ENCODE measurements around the gene CHST8.

DNA sequence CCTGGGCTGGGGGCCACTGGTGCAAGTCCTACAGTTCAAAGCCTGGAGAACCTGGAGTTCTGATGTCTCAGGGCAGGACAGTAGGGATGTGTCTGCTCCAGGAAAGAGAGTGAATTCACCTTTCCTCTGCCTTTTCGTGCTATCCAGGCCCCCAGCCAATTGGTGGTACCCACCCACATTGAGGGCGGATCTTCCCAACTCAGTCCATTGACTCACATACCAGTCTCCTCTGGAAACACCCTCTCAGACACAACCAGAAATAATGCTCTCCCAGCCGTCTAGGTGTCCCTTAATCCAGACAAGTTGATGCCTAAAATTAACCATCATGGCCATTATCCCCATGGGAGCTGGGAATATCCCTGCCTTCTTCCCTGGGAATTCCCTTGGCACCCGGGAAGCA is 38.8 kb upstream of the CHST8 start:
- TF ChIP-seq GATA3 (IDR thresholded peaks at IDR 0.05; ENCODE audit: low read depth, low read length) (no peak), GATA2 (IDR thresholded peaks at IDR 0.05; ENCODE audit: low read depth, low read length) (no peak)
